Measurements from ENCODE around the gene STPG1. TPM values are rescaled to one million over a fixed set of nuclear protein-coding genes. Genes with fewer than 3 reads are reported as not detected.

Gene STPG1
- total RNA-seq, 1 donor from 2014 or later, result 13.1 TPM

- Histone ChIP-seq H3K9me3 (no peaks in the 10 kb centered on the region), H3K36me3 (peaks cover 15% of the 10 kb centered on the region), H3K27ac (peak overlapping the region; percentile 70), H3K27me3 (ENCODE audit: low read depth) (no peaks in the 10 kb centered on the region), H3K4me1 (peaks cover 40% of the 10 kb centered on the region), H3K4me3 (no peak overlapping the region)
- ATAC-seq, result no peak
- DNase-seq, result no peak
- intact Hi-C loops (cut with DNase I), result loop anchor here (10.0 kb wide), 1 partner anchor 179 kb away; no protein-coding TSS in a partner anchor
- no peak for TF ChIP-seq CTCF (IDR thresholded peaks at IDR 0.05)
Observed at GRCh38 chr1:24383381-24383940, 30.1 kb downstream of the STPG1 start.

- H3K27me3 ChIP-seq (ENCODE audit: low read depth), result no peaks in the 10 kb centered on the region
- no peak for DNase-seq
- H3K4me1 ChIP-seq, result peaks cover 38% of the 10 kb centered on the region
- intact Hi-C loops (cut with DNase I), result loop anchor here (10.0 kb wide), 1 partner anchor 177 kb away; no protein-coding TSS in a partner anchor
- peaks cover 19% of the 10 kb centered on the region for H3K36me3 ChIP-seq
- no peak overlapping the region for H3K27ac ChIP-seq
- H3K9me3 ChIP-seq, result no peaks in the 10 kb centered on the region
- no peak for ATAC-seq
- H3K4me3 ChIP-seq, result no peak overlapping the region
- TF ChIP-seq CTCF (IDR thresholded peaks at IDR 0.05), result no peak
Observed at GRCh38 chr1:24382165-24382577, 31.4 kb downstream of the STPG1 start.

GRCh38 chr1:24381256-24381655 is 32.3 kb downstream of the STPG1 start:
- DNase-seq (no peak), ATAC-seq (no peak)
- TF ChIP-seq CTCF (IDR thresholded peaks at IDR 0.05), result no peak
- H3K4me3 ChIP-seq, result no peak overlapping the region
- peaks cover 19% of the 10 kb centered on the region for H3K36me3 ChIP-seq
- no peaks in the 10 kb centered on the region for H3K9me3 ChIP-seq
- intact Hi-C loops (cut with DNase I), result loop anchor here (10.0 kb wide), 1 partner anchor 176 kb away; no protein-coding TSS in a partner anchor
- no peak overlapping the region for H3K27ac ChIP-seq
- no peaks in the 10 kb centered on the region for H3K27me3 ChIP-seq (ENCODE audit: low read depth)
- peaks cover 31% of the 10 kb centered on the region for H3K4me1 ChIP-seq

GRCh38 chr1:24380508-24380907 is 33.1 kb downstream of the STPG1 start:
- Histone ChIP-seq H3K36me3 (peaks cover 19% of the 10 kb centered on the region), H3K9me3 (no peaks in the 10 kb centered on the region), H3K27ac (no peak overlapping the region), H3K4me3 (no peak overlapping the region), H3K27me3 (ENCODE audit: low read depth) (no peaks in the 10 kb centered on the region), H3K4me1 (peaks cover 24% of the 10 kb centered on the region)
- intact Hi-C loops (cut with DNase I), result loop anchor here (10.0 kb wide), 1 partner anchor 176 kb away; no protein-coding TSS in a partner anchor
- ATAC-seq, result no peak
- TF ChIP-seq CTCF (IDR thresholded peaks at IDR 0.05), result no peak
- no peak for DNase-seq

GRCh38 chr1:24379733-24380315 is 33.8 kb downstream of the STPG1 start:
- H3K36me3 ChIP-seq, result peaks cover 19% of the 10 kb centered on the region
- no peak for ATAC-seq
- TF ChIP-seq CTCF (IDR thresholded peaks at IDR 0.05), result no peak

More at GRCh38 chr1:24379733-24380315, 33.8 kb downstream of the STPG1 start:
- no peak for DNase-seq
- no peak overlapping the region for H3K27ac ChIP-seq
- H3K27me3 ChIP-seq (ENCODE audit: low read depth), result no peaks in the 10 kb centered on the region
- intact Hi-C loops (cut with DNase I), result loop anchor here (10.0 kb wide), 1 partner anchor 175 kb away; no protein-coding TSS in a partner anchor
- H3K4me3 ChIP-seq, result no peak overlapping the region
- peaks cover 17% of the 10 kb centered on the region for H3K4me1 ChIP-seq
- H3K9me3 ChIP-seq, result no peaks in the 10 kb centered on the region
